Endothelial cell (in vitro differentiated cells): ENCODE results near the gene DENND6A. TPM values are rescaled to one million over a fixed set of nuclear protein-coding genes. Genes with fewer than 3 reads are reported as not detected.
"Not testable (repeated sequence)": the region's sequence is repeated elsewhere in the genome, so short reads cannot be mapped to it uniquely, and the experiment has no call there.

Source experiments
- DNase-seq: peaks from one replicate; pipeline ENCODE4 v3.0.0; 2021; ENCODE audit warnings: low spot score
- H3K27ac Mint-ChIP-seq: one replicate; pipeline ENCODE4 v1.8.0; 2021; ENCODE audit warnings: mixed read lengths, inconsistent platforms; ENCODE audit not compliant: unreplicated experiment
- H3K27me3 Mint-ChIP-seq: one replicate; pipeline ENCODE4 v1.8.0; 2021; ENCODE audit warnings: mild to moderate bottlenecking, moderate library complexity, mixed read lengths, inconsistent platforms; ENCODE audit not compliant: unreplicated experiment
- H3K36me3 Mint-ChIP-seq: one replicate; pipeline ENCODE4 v1.8.0; 2021; ENCODE audit warnings: mild to moderate bottlenecking, low read depth, mixed read lengths, inconsistent platforms; ENCODE audit not compliant: unreplicated experiment
- H3K4me1 Mint-ChIP-seq: one replicate; pipeline ENCODE4 v1.8.0; 2021; ENCODE audit warnings: mild to moderate bottlenecking, mixed read lengths, inconsistent platforms; ENCODE audit not compliant: unreplicated experiment
- H3K4me3 Mint-ChIP-seq: one replicate; pipeline ENCODE4 v1.8.0; 2021; ENCODE audit warnings: mild to moderate bottlenecking, mixed read lengths, inconsistent platforms; ENCODE audit not compliant: unreplicated experiment
- H3K9me3 Mint-ChIP-seq: one replicate; pipeline ENCODE4 v1.8.0; 2021; ENCODE audit warnings: mixed read lengths, inconsistent platforms; ENCODE audit not compliant: unreplicated experiment
- CTCF ChIP-seq: fragments of 200-600 bp; sonication (generic); IDR thresholded peaks from one replicate; pipeline ENCODE4 v1.5.0; 2021; ENCODE audit warnings: antibody characterized with exemption; ENCODE audit not compliant: unreplicated experiment
- total RNA-seq: library from RNA; stranded (reverse); fragmentation: NEBNext Ultra II Directional; extraction: Animal tissue kit (Norgen Biotek cat#: 25700); gene quantifications from one replicate; pipeline ENCODE4 v1.2.1, GENCODE V29; 2021; ENCODE audit not compliant: unreplicated experiment

DENND6A gene
- total RNA-seq, 1 donor from 2014 or later = 25.3 TPM

GRCh38 chr3:57652203-57652602 lies 40.7 kb downstream of the DENND6A start:
- peaks cover 2% of the 10 kb centered on the region for H3K4me1 Mint-ChIP-seq
- peaks cover 42% of the 10 kb centered on the region for H3K36me3 Mint-ChIP-seq

GRCh38 chr3:57647292-57647940 lies 45.5 kb downstream of the DENND6A start:
- DNase-seq = no peak
- peak overlapping the region; percentile 42 for H3K4me3 Mint-ChIP-seq
- peaks cover 47% of the 10 kb centered on the region for H3K36me3 Mint-ChIP-seq
- H3K9me3 Mint-ChIP-seq = peaks cover 6% of the 10 kb centered on the region
- H3K4me1 Mint-ChIP-seq = peaks cover 5% of the 10 kb centered on the region
- no peak for TF ChIP-seq CTCF
- H3K27ac Mint-ChIP-seq = peak overlapping the region; percentile 49
- H3K27me3 Mint-ChIP-seq = no peaks in the 10 kb centered on the region

More at GRCh38 chr3:57652203-57652602, 40.7 kb downstream of the DENND6A start:
- no peak for TF ChIP-seq CTCF
- Mint-ChIP-seq H3K27me3 (no peaks in the 10 kb centered on the region), H3K9me3 (peaks cover 6% of the 10 kb centered on the region), H3K27ac (no peak overlapping the region), H3K4me3 (no peak overlapping the region)
- no peak for DNase-seq

GRCh38 chr3:57646723-57647122 lies 46.2 kb downstream of the DENND6A start:
- Mint-ChIP-seq H3K9me3 (peaks cover 6% of the 10 kb centered on the region), H3K27ac (peak overlapping the region; percentile 49), H3K27me3 (no peaks in the 10 kb centered on the region), H3K36me3 (peaks cover 47% of the 10 kb centered on the region), H3K4me1 (peaks cover 5% of the 10 kb centered on the region), H3K4me3 (peak overlapping the region; percentile 42)
- DNase-seq = no peak
- TF ChIP-seq CTCF = no peak

- Mint-ChIP-seq H3K27ac (no peak overlapping the region), H3K4me1 (peaks cover 5% of the 10 kb centered on the region), H3K36me3 (peaks cover 44% of the 10 kb centered on the region), H3K9me3 (peaks cover 6% of the 10 kb centered on the region), H3K4me3 (no peak overlapping the region), H3K27me3 (no peaks in the 10 kb centered on the region)
- no peak for TF ChIP-seq CTCF
- DNase-seq = no peak
Measured at GRCh38 chr3:57644740-57645139, 48.1 kb downstream of the DENND6A start.

- no peaks in the 10 kb centered on the region for H3K9me3 Mint-ChIP-seq
- no peak for TF ChIP-seq CTCF
- H3K4me3 Mint-ChIP-seq = no peak overlapping the region
- no peaks in the 10 kb centered on the region for H3K4me1 Mint-ChIP-seq
- no peaks in the 10 kb centered on the region for H3K27me3 Mint-ChIP-seq
- peaks cover 27% of the 10 kb centered on the region for H3K36me3 Mint-ChIP-seq
- no peak for DNase-seq
- H3K27ac Mint-ChIP-seq = no peak overlapping the region
Measured at GRCh38 chr3:57637391-57637790, 55.5 kb downstream of the DENND6A start.

- H3K27ac Mint-ChIP-seq = not testable (repeated sequence)
Measured at GRCh38 chr3:57634259-57634658, 58.6 kb downstream of the DENND6A start.

More at GRCh38 chr3:57634259-57634658, 58.6 kb downstream of the DENND6A start:
- not testable (repeated sequence) for DNase-seq, H3K27me3 Mint-ChIP-seq, H3K4me3 Mint-ChIP-seq, H3K4me1 Mint-ChIP-seq, H3K9me3 Mint-ChIP-seq
- peaks cover 16% of the 10 kb centered on the region for H3K36me3 Mint-ChIP-seq
